IMR-90 (cell line): ENCODE results near the gene ZNF644.

Source experiments
- BHLHE40 ChIP-seq: fragments of 150-350 bp; IDR thresholded peaks from 2 replicates; pipeline ENCODE4 v1.6.1; 2016; ENCODE audit warnings: mild to moderate bottlenecking, low read depth, low read length
- CTCF ChIP-seq: conservative IDR thresholded peaks from 2 replicates; pipeline ENCODE4 v1.5.1; 2012; ENCODE audit warnings: mild to moderate bottlenecking, low read depth, low read length, improper control_type of control experiment
- FOS ChIP-seq: fragments of 150-350 bp; IDR thresholded peaks from 2 replicates; pipeline ENCODE4 v1.6.1; 2016; ENCODE audit warnings: low read depth, low read length
- POLR2A ChIP-seq: IDR thresholded peaks from 2 replicates; pipeline ENCODE4 v1.6.1; 2012; ENCODE audit warnings: mild to moderate bottlenecking, low read depth, low read length
- SMC3 ChIP-seq: fragments of 150-350 bp; IDR thresholded peaks from 2 replicates; pipeline ENCODE4 v1.6.1; 2016; ENCODE audit warnings: low read depth, mild to moderate bottlenecking, antibody characterized with exemption, low read length, moderate library complexity

- no peak for TF ChIP-seq CTCF
- TF ChIP-seq FOS: no peak
- TF ChIP-seq BHLHE40: no peak
- no peak for TF ChIP-seq SMC3
- TF ChIP-seq POLR2A: no peak
Measured at GRCh38 chr1:91046766-91047165, 24.9 kb upstream of the ZNF644 start.
